GM12878 (cell line): Measurements from ENCODE around the gene DPH6. TPM values are rescaled to one million over a fixed set of nuclear protein-coding genes. Genes with fewer than 3 reads are reported as not detected.

Experiments
- ATAC-seq: fragments of 200-7000 bp; cut with Tn5 transposase; 3 replicates; pipeline ENCODE4 v1.9.1; 2020; ENCODE audit warnings: mild to moderate bottlenecking, moderate library complexity
- BruUV-seq: library from RNA; stranded (reverse); fragments of 400-500 nt; replicated peaks from 2 replicates; lab custom pipeline; 2021; lab: Mats Ljungman, UMichigan
- CTCF ChIA-PET: fragments of 300-600 bp; sonication (Branson Sonifier 250); formaldehyde crosslinking; extraction: SDS; loops from one replicate; lab custom pipeline; 2021; ENCODE audit warnings: inconsistent platforms; lab: Yijun Ruan, JAX
- POLR2A ChIA-PET: fragments of 350-600 bp; formaldehyde crosslinking; extraction: SDS; loops from one replicate; lab custom pipeline; 2021; ENCODE audit warnings: inconsistent platforms; lab: Charles Lee
- RAD21 ChIA-PET: fragments of 300-600 bp; sonication (Branson Sonifier 250); formaldehyde crosslinking; loops from one replicate; lab custom pipeline; 2023; ENCODE audit warnings: antibody characterized with exemption; ENCODE audit not compliant: unreplicated experiment; lab: Charles Lee
- SMC1A ChIA-PET: fragments of 300-600 bp; sonication (Branson Sonifier 250); formaldehyde crosslinking; loops from one replicate; lab custom pipeline; 2023; ENCODE audit not compliant: unreplicated experiment, uncharacterized antibody; lab: Charles Lee
- DNase-seq: peaks from one replicate; pipeline ENCODE4 v3.0.0-alpha.2; 2011; ENCODE audit warnings: low read depth, low spot score
- FAIRE-seq: peaks from 3 replicates; lab custom pipeline; 2011; peaks lifted over from hg19 to GRCh38; lab: Jason Lieb, UNC
- H2AFZ ChIP-seq: 2 replicates; pipeline ENCODE4 v1.6.0; 2011; ENCODE audit warnings: low read depth, low read length, control low read depth; ENCODE audit not compliant: control insufficient read depth
- H3K27ac ChIP-seq: 2 replicates; pipeline ENCODE4 v1.5.1; 2011; ENCODE audit warnings: control low read depth; ENCODE audit not compliant: control insufficient read depth, insufficient read depth
- H3K27me3 ChIP-seq, 2 experiments: replicated peaks in 1 of 2; 2 replicates each; pipeline versions ENCODE4 v1.6.0 to v1.6.1; 2011; ENCODE audit warnings: low read length in 1 of 2; ENCODE audit not compliant: control insufficient read depth in 2 of 2, insufficient read depth in 2 of 2
- H3K36me3 ChIP-seq, 2 experiments: 2 replicates each; pipeline ENCODE4 v1.5.1; 2011; ENCODE audit warnings: low read length in 1 of 2; ENCODE audit not compliant: control insufficient read depth in 2 of 2, insufficient read depth in 2 of 2
- H3K4me1 ChIP-seq: 2 replicates; pipeline ENCODE4 v1.6.1; 2011; ENCODE audit warnings: mild to moderate bottlenecking, low read length, moderate library complexity, mixed read lengths; ENCODE audit not compliant: control insufficient read depth, insufficient read depth
- H3K4me2 ChIP-seq: 2 replicates; pipeline ENCODE4 v1.6.0; 2011; ENCODE audit warnings: control low read depth; ENCODE audit not compliant: control insufficient read depth, insufficient read depth
- H3K4me3 ChIP-seq: fragments of 200-600 bp; sonication (generic); 2 replicates; pipeline ENCODE4 v1.5.1; 2016
- H3K79me2 ChIP-seq: 2 replicates; pipeline ENCODE4 v1.6.0; 2011; ENCODE audit warnings: low read length; ENCODE audit not compliant: control insufficient read depth, insufficient read depth
- H3K9ac ChIP-seq: 2 replicates; pipeline ENCODE4 v1.8.0; 2011; ENCODE audit warnings: low read length, control low read depth, mixed read lengths; ENCODE audit not compliant: control insufficient read depth, insufficient read depth
- H3K9me3 ChIP-seq: replicated peaks from 3 replicates; pipeline ENCODE4 v1.5.1; 2011; ENCODE audit warnings: mild to moderate bottlenecking, low read length; ENCODE audit not compliant: control insufficient read depth, insufficient read depth
- H4K20me1 ChIP-seq: 2 replicates; pipeline ENCODE4 v1.6.0; 2011; ENCODE audit not compliant: control insufficient read depth, insufficient read depth
- GATAD2B ChIP-seq: fragments of 450-650 bp; conservative IDR thresholded peaks from 2 replicates; pipeline ENCODE4 v1.6.1; 2017; ENCODE audit warnings: low read depth, mild to moderate bottlenecking, moderate library complexity
- IRF4 ChIP-seq: IDR thresholded peaks from 2 replicates; pipeline ENCODE4 v1.6.1; 2011; ENCODE audit warnings: low read depth, low read length
- KAT2A ChIP-seq: conservative IDR thresholded peaks from 2 replicates; pipeline ENCODE4 v1.6.1; 2011; ENCODE audit warnings: low read depth, low read length; ENCODE audit not compliant: control insufficient read depth
- MEF2A ChIP-seq: IDR thresholded peaks from 2 replicates; pipeline ENCODE4 v1.6.1; 2011; ENCODE audit warnings: low read depth, mild to moderate bottlenecking, low read length, moderate library complexity; ENCODE audit not compliant: insufficient read depth
- MEF2B ChIP-seq: fragments of 450-650 bp; IDR thresholded peaks from 2 replicates; pipeline ENCODE4 v1.6.1; 2018; ENCODE audit warnings: mild to moderate bottlenecking, moderate library complexity; ENCODE audit not compliant: partially characterized antibody, poor library complexity, severe bottlenecking
- RBBP5 ChIP-seq: fragments of 200-600 bp; sonication (generic); conservative IDR thresholded peaks from 2 replicates; pipeline ENCODE4 v1.6.1; 2016
- SREBF1 ChIP-seq: IDR thresholded peaks from 2 replicates; pipeline ENCODE4 v1.6.1; 2012; ENCODE audit warnings: mild to moderate bottlenecking, low read length
- SUZ12 ChIP-seq: fragments of 200-600 bp; sonication (generic); IDR thresholded peaks from one replicate; pipeline ENCODE4 v1.6.1; 2018; ENCODE audit warnings: antibody characterized with exemption, mild to moderate bottlenecking; ENCODE audit not compliant: unreplicated experiment
- ZBTB11 ChIP-seq: fragments of 450-650 bp; formaldehyde crosslinking; IDR thresholded peaks from 2 replicates; pipeline ENCODE4 v1.5.0; 2022; ENCODE audit warnings: mild to moderate bottlenecking, missing genetic modification characterization
- WGBS: methylation state at CpG from one replicate; pipeline ENCODE4 v1.1.6; 2016; ENCODE audit warnings: low lambda C conversion rate; ENCODE audit not compliant: insufficient replicate concordance, insufficient coverage; ENCODE audit errors: missing lambda C conversion rate; 5-methylcytosine and 5-hydroxymethylcytosine counted together
- in situ Hi-C: fragments of 300-500 bp; cut with MboI; formaldehyde crosslinking; loops from 9 replicates; pipeline ENCODE4 v1.14.3; 2018; ENCODE audit warnings: mixed read lengths
- intact Hi-C: fragments of 100-400 bp; cut with micrococcal nuclease; formaldehyde crosslinking; loops from one replicate; pipeline ENCODE4 v1.14.2; 2022; ENCODE audit not compliant: unreplicated experiment
- polyA plus RNA-seq, 11 experiments: library from polyadenylated mRNA; depleted of rRNA in 4 of 11; unstranded in 6 of 11; stranded (reverse) in 5 of 11; fragments of >200 nt; fragmentation: Nextera tagmentation in 4 of 11; fragmentation: Illumina TruSeq in 1 of 11; extraction: Ambion mirVana in 4 of 11; extraction: Trizol in 1 of 11; gene quantifications; 1 replicate in 1 of 11; 2 replicates in 10 of 11; pipeline versions ENCODE4 v1.2.1 to v1.2.3, GENCODE V29; 2011 to 2016; ENCODE audit warnings: inconsistent platforms in 2 of 11, missing spikeins in 2 of 11, low read depth in 1 of 11
- total RNA-seq, 4 experiments: library from RNA; depleted of rRNA in 3 of 4; stranded (reverse); fragments of >200 nt in 3 of 4; fragmentation: Illumina TruSeq in 1 of 4; extraction: Trizol in 1 of 4; gene quantifications; 2 replicates each; pipeline versions ENCODE4 v1.2.1 to v1.2.3, GENCODE V29; 2013 to 2021
- TF ChIP-seq, protein P1 (sequence below): fragments of 450-650 bp; IDR thresholded peaks from 2 replicates; pipeline ENCODE4 v1.6.1; 2017; ENCODE audit warnings: mild to moderate bottlenecking, moderate library complexity

DPH6 gene
- total and polyA plus RNA-seq, 10 of the 15 experiments (the other 5 are each of a cell fraction or from before 2014, with no cell fraction given), result 9.0 to 68.5 (median 17.1) TPM

- no peak for TF ChIP-seq KAT2A
- TF ChIP-seq MEF2A, result no peak
- TF ChIP-seq GATAD2B, result no peak
- TF ChIP-seq RBBP5, result no peak
- TF ChIP-seq SREBF1, result no peak
- no peak for TF ChIP-seq SUZ12
- TF ChIP-seq, all 136 proteins: peak for 0
- ChIA-PET RAD21 (no interaction called here), SMC1A (interaction anchor here (1.6 kb wide), 1 partner anchor 10 kb away, joined by 8 read pairs; no protein-coding TSS in a partner anchor), POLR2A (no interaction called here), CTCF (interaction anchor here (0.9 to 2.8 kb wide), 2 partner anchors 11 to 24 kb away, joined by 3 to 13 read pairs; no protein-coding TSS in a partner anchor)
- intact Hi-C loops (no loop called here), in situ Hi-C loops (no loop called here)
- no peak for ATAC-seq
- Histone ChIP-seq H3K4me3 (no peak overlapping the region), H3K27ac (no peak overlapping the region), H3K9ac (no peak overlapping the region), H3K9me3 (no peaks in the 10 kb centered on the region), H3K36me3 (no peaks in the 10 kb centered on the region), H2AFZ (no peak overlapping the region), H3K4me2 (no peak overlapping the region), H4K20me1 (no peaks in the 10 kb centered on the region), H3K4me1 (no peaks in the 10 kb centered on the region), H3K79me2 (no peaks in the 10 kb centered on the region), H3K27me3 (no peaks in the 10 kb centered on the region)
- FAIRE-seq, result no peak
- DNase-seq, result no peak
- BruUV-seq, result no TSS peak
Observed at GRCh38 chr15:35455201-35455600, 90.8 kb downstream of the DPH6 start.

- Histone ChIP-seq H3K27ac (no peak overlapping the region), H3K27me3 (no peaks in the 10 kb centered on the region), H3K4me1 (no peaks in the 10 kb centered on the region), H3K79me2 (no peaks in the 10 kb centered on the region), H3K4me2 (no peak overlapping the region), H3K9me3 (no peaks in the 10 kb centered on the region), H3K4me3 (no peak overlapping the region), H3K36me3 (no peaks in the 10 kb centered on the region), H2AFZ (no peak overlapping the region), H3K9ac (no peak overlapping the region), H4K20me1 (no peaks in the 10 kb centered on the region)
- FAIRE-seq (no peak), ATAC-seq (no peak), DNase-seq (no peak)
- 96% methylated on average over 1 of the region's 1 CpG for WGBS
- ChIA-PET POLR2A (no interaction called here), RAD21 (no interaction called here), CTCF (interaction anchor here (0.5 to 2.3 kb wide), 3 partner anchors 11 to 162 kb away, joined by 3 to 14 read pairs (median 4); no protein-coding TSS in a partner anchor), SMC1A (interaction anchor here (0.7 to 2.0 kb wide), 4 partner anchors 12 to 304 kb away, joined by 3 to 5 read pairs (median 4); no protein-coding TSS in a partner anchor)
- BruUV-seq, result no TSS peak
- in situ Hi-C loops, result no loop called here
- intact Hi-C loops, result no loop called here
- TF ChIP-seq IRF4 (no peak), MEF2B (no peak), ZBTB11 (CRISPR knock-in tag) (no peak)
- TF ChIP-seq, protein P1, sequence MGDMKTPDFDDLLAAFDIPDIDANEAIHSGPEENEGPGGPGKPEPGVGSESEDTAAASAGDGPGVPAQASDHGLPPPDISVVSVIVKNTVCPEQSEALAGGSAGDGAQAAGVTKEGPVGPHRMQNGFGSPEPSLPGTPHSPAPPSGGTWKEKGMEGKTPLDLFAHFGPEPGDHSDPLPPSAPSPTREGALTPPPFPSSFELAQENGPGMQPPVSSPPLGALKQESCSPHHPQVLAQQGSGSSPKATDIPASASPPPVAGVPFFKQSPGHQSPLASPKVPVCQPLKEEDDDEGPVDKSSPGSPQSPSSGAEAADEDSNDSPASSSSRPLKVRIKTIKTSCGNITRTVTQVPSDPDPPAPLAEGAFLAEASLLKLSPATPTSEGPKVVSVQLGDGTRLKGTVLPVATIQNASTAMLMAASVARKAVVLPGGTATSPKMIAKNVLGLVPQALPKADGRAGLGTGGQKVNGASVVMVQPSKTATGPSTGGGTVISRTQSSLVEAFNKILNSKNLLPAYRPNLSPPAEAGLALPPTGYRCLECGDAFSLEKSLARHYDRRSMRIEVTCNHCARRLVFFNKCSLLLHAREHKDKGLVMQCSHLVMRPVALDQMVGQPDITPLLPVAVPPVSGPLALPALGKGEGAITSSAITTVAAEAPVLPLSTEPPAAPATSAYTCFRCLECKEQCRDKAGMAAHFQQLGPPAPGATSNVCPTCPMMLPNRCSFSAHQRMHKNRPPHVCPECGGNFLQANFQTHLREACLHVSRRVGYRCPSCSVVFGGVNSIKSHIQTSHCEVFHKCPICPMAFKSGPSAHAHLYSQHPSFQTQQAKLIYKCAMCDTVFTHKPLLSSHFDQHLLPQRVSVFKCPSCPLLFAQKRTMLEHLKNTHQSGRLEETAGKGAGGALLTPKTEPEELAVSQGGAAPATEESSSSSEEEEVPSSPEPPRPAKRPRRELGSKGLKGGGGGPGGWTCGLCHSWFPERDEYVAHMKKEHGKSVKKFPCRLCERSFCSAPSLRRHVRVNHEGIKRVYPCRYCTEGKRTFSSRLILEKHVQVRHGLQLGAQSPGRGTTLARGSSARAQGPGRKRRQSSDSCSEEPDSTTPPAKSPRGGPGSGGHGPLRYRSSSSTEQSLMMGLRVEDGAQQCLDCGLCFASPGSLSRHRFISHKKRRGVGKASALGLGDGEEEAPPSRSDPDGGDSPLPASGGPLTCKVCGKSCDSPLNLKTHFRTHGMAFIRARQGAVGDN, result no peak
Observed at GRCh38 chr15:35450492-35450891, 95.5 kb downstream of the DPH6 start.
